AG20443 (cell line): Measurements from ENCODE around the gene PFKP.
A peak's percentile ranks its signal among the peaks of the same experiment; 100 is the strongest.
"Not testable (repeated sequence)": the region's sequence is repeated elsewhere in the genome, so short reads cannot be mapped to it uniquely, and the experiment has no call there.

Experiments used
- DNase-seq: peaks from one replicate; pipeline ENCODE4 v3.0.0; 2012; ENCODE audit warnings: low spot score, mixed read lengths

Gene PFKP

GRCh38 chr10:3159152-3159551, 91.8 kb downstream of the PFKP start:
- DNase-seq, result no peak

- DNase-seq, result no peak
These were observed 95.2 kb downstream of the PFKP start for GRCh38 chr10:3162533-3162932.

- DNase-seq, result no peak
These were observed 96.5 kb downstream of the PFKP start for GRCh38 chr10:3163879-3164278.

GRCh38 chr10:3165196-3165595, 97.8 kb downstream of the PFKP start:
- DNase-seq, result no peak

GRCh38 chr10:3166496-3167290, 99.3 kb downstream of the PFKP start:
- DNase-seq, result no peak

GRCh38 chr10:3167611-3168330, 100.4 kb downstream of the PFKP start:
- DNase-seq, result no peak

- DNase-seq, result no peak
These were observed 101.9 kb downstream of the PFKP start for GRCh38 chr10:3169271-3169670.

GRCh38 chr10:3169673-3170072, 102.3 kb downstream of the PFKP start:
- DNase-seq, result no peak

GRCh38 chr10:3171488-3171887, 104.1 kb downstream of the PFKP start:
- not testable (repeated sequence) for DNase-seq

- peak; percentile 63 for DNase-seq
These were observed 104.7 kb downstream of the PFKP start for GRCh38 chr10:3172081-3172445.

- DNase-seq, result peak; percentile 99
These were observed 105.3 kb downstream of the PFKP start, which contains the start of gene PITRM1 for GRCh38 chr10:3172446-3173170. Gene PITRM1 (minus strand): TSS chr10:3172782. CDS start chr10:3172772, 10 bp downstream.

GRCh38 chr10:3173171-3173878, 106.0 kb downstream of the PFKP start:
- no peak for DNase-seq

- DNase-seq, result no peak
These were observed 110.7 kb downstream of the PFKP start for GRCh38 chr10:3178042-3178441.

GRCh38 chr10:3179174-3179573, 111.8 kb downstream of the PFKP start:
- DNase-seq, result no peak

GRCh38 chr10:3180355-3181025, 113.1 kb downstream of the PFKP start:
- no peak for DNase-seq

- no peak for DNase-seq
These were observed 118.0 kb downstream of the PFKP start for GRCh38 chr10:3185386-3185785.

GRCh38 chr10:3186368-3186767, 119.0 kb downstream of the PFKP start:
- DNase-seq, result no peak
